ENCODE results near the gene IGSF3.

DNA sequence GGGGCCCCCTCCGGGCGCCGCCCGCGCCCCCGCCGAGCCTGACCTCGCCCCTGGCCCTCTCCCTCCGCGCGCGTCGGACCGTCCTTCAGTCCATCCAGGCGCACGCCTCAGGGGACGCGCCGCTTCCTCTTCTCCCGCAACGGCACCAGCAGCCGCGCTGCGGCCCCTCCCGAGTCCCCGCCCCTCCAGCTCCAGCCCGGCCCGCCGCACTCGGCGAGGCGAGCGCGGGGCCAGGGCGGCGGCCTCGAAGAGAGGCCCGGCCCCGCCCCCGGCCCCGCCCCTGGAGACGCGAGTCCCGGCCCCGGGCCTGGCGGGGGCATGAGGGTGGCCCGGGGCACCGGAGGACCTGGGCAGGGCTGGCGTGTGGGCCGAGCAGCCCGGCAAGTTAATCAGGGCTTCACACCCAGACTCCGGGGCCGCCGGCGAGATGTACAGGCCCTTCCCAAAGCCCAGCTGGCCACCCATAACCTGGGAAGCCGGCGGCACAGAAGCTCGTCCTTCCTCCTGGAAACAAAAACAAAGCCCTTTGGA is at the start of gene IGSF3:
- TF ChIP-seq EZH2phosphoT487 (IDR thresholded peaks at IDR 0.05; ENCODE audit: low read length) (no peak), EZH2 (optimal IDR thresholded peaks at IDR 0.05; ENCODE audit: low read depth, low read length) (no peak)
- TF ChIP-seq, protein P1, sequence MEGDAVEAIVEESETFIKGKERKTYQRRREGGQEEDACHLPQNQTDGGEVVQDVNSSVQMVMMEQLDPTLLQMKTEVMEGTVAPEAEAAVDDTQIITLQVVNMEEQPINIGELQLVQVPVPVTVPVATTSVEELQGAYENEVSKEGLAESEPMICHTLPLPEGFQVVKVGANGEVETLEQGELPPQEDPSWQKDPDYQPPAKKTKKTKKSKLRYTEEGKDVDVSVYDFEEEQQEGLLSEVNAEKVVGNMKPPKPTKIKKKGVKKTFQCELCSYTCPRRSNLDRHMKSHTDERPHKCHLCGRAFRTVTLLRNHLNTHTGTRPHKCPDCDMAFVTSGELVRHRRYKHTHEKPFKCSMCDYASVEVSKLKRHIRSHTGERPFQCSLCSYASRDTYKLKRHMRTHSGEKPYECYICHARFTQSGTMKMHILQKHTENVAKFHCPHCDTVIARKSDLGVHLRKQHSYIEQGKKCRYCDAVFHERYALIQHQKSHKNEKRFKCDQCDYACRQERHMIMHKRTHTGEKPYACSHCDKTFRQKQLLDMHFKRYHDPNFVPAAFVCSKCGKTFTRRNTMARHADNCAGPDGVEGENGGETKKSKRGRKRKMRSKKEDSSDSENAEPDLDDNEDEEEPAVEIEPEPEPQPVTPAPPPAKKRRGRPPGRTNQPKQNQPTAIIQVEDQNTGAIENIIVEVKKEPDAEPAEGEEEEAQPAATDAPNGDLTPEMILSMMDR (IDR thresholded peaks at IDR 0.05; ENCODE audit: low read length): no peak

Measured in MM.1S (cell line).